ENCODE results near the gene SMIM24.

SMIM24 gene

GRCh38 chr19:3458229-3459088 lies 21.9 kb downstream of the SMIM24 start:
- Histone ChIP-seq H3K4me3 (ENCODE audit: insufficient read depth, low read length, poor library complexity, severe bottlenecking) (no peak overlapping the region), H2AFZ (ENCODE audit: low read depth, low read length, severe bottlenecking) (no peak overlapping the region), H3F3A (ENCODE audit: insufficient read depth) (no peaks in the 10 kb centered on the region), H3K4me2 (ENCODE audit: low read depth, low read length, poor library complexity, severe bottlenecking) (no peak overlapping the region), H3K79me2 (ENCODE audit: insufficient read depth, low read length) (no peaks in the 10 kb centered on the region), H4K20me1 (ENCODE audit: low read depth, low read length) (no peaks in the 10 kb centered on the region), H3K27me3 (ENCODE audit: low read length) (no peaks in the 10 kb centered on the region), H3K36me3 (ENCODE audit: low read length) (no peaks in the 10 kb centered on the region), H3K27ac (ENCODE audit: low read depth, low read length) (no peak overlapping the region), H3K9ac (ENCODE audit: low read length) (no peak overlapping the region), H3K9me3 (ENCODE audit: insufficient read depth, low read length) (no peaks in the 10 kb centered on the region), H3K9me2 (replicated peaks; ENCODE audit: insufficient read depth, low read length) (no peaks in the 10 kb centered on the region)
- no peak for TF ChIP-seq EZH2phosphoT487 (conservative IDR thresholded peaks at IDR 0.05; ENCODE audit: low read length)
- TF ChIP-seq CTCF (IDR thresholded peaks at IDR 0.05; ENCODE audit: insufficient read depth, low read length, poor library complexity, severe bottlenecking), result no peak

GRCh38 chr19:3457528-3458228 lies 22.6 kb downstream of the SMIM24 start:
- no peak overlapping the region for H3K27ac ChIP-seq (ENCODE audit: low read depth, low read length)
- no peaks in the 10 kb centered on the region for H3K9me3 ChIP-seq (ENCODE audit: insufficient read depth, low read length)
- H3K4me2 ChIP-seq (ENCODE audit: low read depth, low read length, poor library complexity, severe bottlenecking), result no peak overlapping the region
- H3K4me3 ChIP-seq (ENCODE audit: insufficient read depth, low read length, poor library complexity, severe bottlenecking), result no peak overlapping the region
- no peak overlapping the region for H3K9ac ChIP-seq (ENCODE audit: low read length)
- H3K9me2 ChIP-seq (replicated peaks; ENCODE audit: insufficient read depth, low read length), result no peaks in the 10 kb centered on the region
- H3K79me2 ChIP-seq (ENCODE audit: insufficient read depth, low read length), result no peaks in the 10 kb centered on the region
- no peaks in the 10 kb centered on the region for H4K20me1 ChIP-seq (ENCODE audit: low read depth, low read length)
- TF ChIP-seq EZH2phosphoT487 (conservative IDR thresholded peaks at IDR 0.05; ENCODE audit: low read length) (no peak), CTCF (IDR thresholded peaks at IDR 0.05; ENCODE audit: insufficient read depth, low read length, poor library complexity, severe bottlenecking) (no peak)
- H3F3A ChIP-seq (ENCODE audit: insufficient read depth), result no peaks in the 10 kb centered on the region
- H3K36me3 ChIP-seq (ENCODE audit: low read length), result no peaks in the 10 kb centered on the region
- H2AFZ ChIP-seq (ENCODE audit: low read depth, low read length, severe bottlenecking), result no peak overlapping the region
- no peaks in the 10 kb centered on the region for H3K27me3 ChIP-seq (ENCODE audit: low read length)

GRCh38 chr19:3456925-3457527 lies 23.3 kb downstream of the SMIM24 start:
- Histone ChIP-seq H3K4me2 (ENCODE audit: low read depth, low read length, poor library complexity, severe bottlenecking) (no peak overlapping the region), H3K9me3 (ENCODE audit: insufficient read depth, low read length) (no peaks in the 10 kb centered on the region), H3K36me3 (ENCODE audit: low read length) (no peaks in the 10 kb centered on the region), H4K20me1 (ENCODE audit: low read depth, low read length) (no peaks in the 10 kb centered on the region), H3F3A (ENCODE audit: insufficient read depth) (no peaks in the 10 kb centered on the region), H3K27me3 (ENCODE audit: low read length) (no peaks in the 10 kb centered on the region), H3K79me2 (ENCODE audit: insufficient read depth, low read length) (no peaks in the 10 kb centered on the region), H3K27ac (ENCODE audit: low read depth, low read length) (no peak overlapping the region), H3K9me2 (replicated peaks; ENCODE audit: insufficient read depth, low read length) (no peaks in the 10 kb centered on the region), H3K9ac (ENCODE audit: low read length) (no peak overlapping the region), H3K4me3 (ENCODE audit: insufficient read depth, low read length, poor library complexity, severe bottlenecking) (no peak overlapping the region), H2AFZ (ENCODE audit: low read depth, low read length, severe bottlenecking) (no peak overlapping the region)
- TF ChIP-seq EZH2phosphoT487 (conservative IDR thresholded peaks at IDR 0.05; ENCODE audit: low read length) (no peak), CTCF (IDR thresholded peaks at IDR 0.05; ENCODE audit: insufficient read depth, low read length, poor library complexity, severe bottlenecking) (no peak)

Measured in SU-DHL-6 (cell line).